ENCODE results near the gene RSPO1. TPM values are rescaled to one million over a fixed set of nuclear protein-coding genes. Genes with fewer than 3 reads are reported as not detected.

The RSPO1 gene
- total RNA-seq, 3 donors from 2014 or later: 0.12 to 1.7 (median 0.53) TPM

DNA sequence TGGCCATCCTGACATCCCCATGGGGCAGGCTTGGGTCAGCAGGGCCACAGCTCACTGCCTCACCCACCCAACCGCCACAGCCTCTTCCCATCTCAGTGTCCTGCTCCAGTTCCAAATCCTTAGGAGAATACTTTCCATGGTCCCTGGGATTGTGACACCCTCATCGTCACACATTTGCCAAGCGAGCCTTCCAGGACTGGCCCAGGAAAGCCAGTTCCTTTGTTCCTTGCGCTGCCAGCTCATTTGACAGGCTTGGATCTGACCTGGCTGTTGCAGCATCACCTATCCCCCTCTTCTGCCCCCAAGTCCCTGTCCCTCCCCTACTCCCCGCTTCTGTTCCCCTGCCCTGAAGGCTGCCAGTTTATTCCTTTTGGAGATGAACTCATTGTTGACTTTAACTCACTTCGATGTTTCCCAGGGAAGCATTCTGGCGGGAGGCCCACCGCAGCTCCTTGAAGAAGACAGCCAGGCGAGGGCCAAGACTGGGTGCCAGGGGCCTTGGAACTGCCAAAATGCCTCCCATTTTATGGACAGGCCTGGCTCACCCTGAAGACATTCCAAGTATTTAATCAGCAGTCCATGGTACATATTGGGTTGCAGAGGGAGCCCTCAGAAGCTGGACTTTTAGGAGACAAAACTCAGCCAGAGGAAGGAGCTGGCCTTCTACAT, 28.8 kb downstream of the RSPO1 start:
- Histone ChIP-seq H3K4me1 (ENCODE audit: low read depth) (no peaks in the 10 kb centered on the region), H3K36me3 (ENCODE audit: low read depth) (no peaks in the 10 kb centered on the region), H3K4me3 (no peak overlapping the region), H3K9me3 (no peaks in the 10 kb centered on the region)
- no peak for DNase-seq
- intact Hi-C loops (cut with DNase I, micrococcal nuclease): loop anchor here (5.0 to 10.0 kb wide), 2 partner anchors 76 to 79 kb away; no protein-coding TSS in a partner anchor
- no peak for ATAC-seq
- TF ChIP-seq, protein P1, sequence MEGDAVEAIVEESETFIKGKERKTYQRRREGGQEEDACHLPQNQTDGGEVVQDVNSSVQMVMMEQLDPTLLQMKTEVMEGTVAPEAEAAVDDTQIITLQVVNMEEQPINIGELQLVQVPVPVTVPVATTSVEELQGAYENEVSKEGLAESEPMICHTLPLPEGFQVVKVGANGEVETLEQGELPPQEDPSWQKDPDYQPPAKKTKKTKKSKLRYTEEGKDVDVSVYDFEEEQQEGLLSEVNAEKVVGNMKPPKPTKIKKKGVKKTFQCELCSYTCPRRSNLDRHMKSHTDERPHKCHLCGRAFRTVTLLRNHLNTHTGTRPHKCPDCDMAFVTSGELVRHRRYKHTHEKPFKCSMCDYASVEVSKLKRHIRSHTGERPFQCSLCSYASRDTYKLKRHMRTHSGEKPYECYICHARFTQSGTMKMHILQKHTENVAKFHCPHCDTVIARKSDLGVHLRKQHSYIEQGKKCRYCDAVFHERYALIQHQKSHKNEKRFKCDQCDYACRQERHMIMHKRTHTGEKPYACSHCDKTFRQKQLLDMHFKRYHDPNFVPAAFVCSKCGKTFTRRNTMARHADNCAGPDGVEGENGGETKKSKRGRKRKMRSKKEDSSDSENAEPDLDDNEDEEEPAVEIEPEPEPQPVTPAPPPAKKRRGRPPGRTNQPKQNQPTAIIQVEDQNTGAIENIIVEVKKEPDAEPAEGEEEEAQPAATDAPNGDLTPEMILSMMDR (IDR thresholded peaks at IDR 0.05): no peak

DNA sequence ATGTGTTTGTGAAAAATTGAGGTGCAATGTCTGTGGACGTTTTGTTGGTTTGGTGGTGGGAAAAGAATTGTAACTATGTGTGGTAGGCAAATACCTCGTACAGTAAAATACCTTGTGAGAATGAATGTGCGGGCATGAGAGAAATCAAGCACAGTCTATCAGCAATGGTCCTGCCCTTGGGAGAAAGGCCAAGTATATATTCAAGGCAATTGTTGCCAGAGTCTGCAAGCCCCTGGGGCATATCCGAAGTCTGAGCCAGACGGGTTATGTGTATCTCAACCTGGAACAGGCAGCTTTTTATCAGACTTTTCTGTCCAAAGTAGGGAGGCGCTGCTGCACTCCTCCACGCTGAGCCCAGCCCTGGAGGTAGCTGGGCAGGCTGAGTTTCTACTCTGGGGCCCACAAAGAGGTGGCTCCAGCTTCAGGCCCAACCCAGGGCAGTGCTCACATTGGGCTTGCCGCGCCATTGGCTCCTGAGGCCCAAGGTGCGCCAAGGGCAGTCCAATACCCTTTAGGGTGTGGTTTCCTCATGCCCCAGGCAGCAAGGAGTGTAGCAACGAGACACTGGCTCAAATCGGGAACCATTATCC, 29.5 kb downstream of the RSPO1 start:
- intact Hi-C loops (cut with DNase I, micrococcal nuclease): loop anchor here (5.0 to 10.0 kb wide), 2 partner anchors 77 to 80 kb away; no protein-coding TSS in a partner anchor
- no peak for DNase-seq
- TF ChIP-seq, protein P1 (IDR thresholded peaks at IDR 0.05): no peak
- Histone ChIP-seq H3K36me3 (ENCODE audit: low read depth) (no peaks in the 10 kb centered on the region), H3K9me3 (no peaks in the 10 kb centered on the region), H3K4me1 (ENCODE audit: low read depth) (no peaks in the 10 kb centered on the region), H3K4me3 (no peak overlapping the region)
- ATAC-seq: no peak

DNA sequence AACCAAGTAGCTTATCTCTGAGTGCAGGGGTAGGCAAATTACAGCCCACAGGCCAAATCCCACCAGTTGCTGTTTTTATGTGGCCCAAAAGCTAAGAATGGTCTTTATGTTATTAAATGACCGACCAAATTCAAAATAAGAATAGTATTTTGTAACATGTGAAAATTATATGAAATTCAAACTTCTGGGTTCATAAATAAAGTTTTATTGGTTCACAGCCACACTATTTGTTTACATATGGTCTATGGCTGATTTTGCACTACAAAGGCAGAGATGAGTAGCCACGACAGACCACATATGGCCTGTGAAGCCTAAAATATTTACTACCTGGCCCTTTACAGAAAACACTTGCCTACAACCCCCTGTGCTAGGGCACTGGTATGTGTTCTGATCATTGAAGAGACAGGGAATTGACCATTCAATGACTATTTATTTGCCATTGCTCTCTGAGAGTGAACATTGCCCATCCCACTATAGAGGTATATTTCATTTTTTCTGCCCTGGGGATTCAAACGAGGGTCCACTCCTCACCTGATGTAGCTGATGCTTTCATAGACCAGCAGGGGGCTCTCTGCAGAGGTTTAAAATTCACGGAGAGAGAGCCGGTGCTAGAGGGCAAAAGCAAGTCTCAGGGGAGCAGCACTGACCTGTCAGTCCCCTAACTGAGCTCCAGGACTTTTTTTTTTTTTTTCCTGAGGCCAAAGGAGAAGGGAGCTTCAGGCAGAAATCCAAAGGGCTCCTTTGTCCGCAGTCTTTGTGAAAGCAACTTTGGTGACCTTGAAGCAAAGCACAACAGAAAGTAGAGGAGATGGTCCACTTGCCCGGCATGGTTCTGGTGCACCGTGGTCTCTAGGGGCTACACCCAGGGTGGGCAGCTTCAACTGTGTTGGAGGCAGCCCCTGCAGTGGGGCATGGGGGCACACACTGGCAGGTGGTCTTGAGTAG, 31.7 kb downstream of the RSPO1 start:
- intact Hi-C loops (cut with DNase I, micrococcal nuclease): loop anchor here in 1 of 2 donors (10.0 kb wide), 1 partner anchor 82 kb away; no protein-coding TSS in a partner anchor
- DNase-seq (peak in 1 of 3 donors; percentile 48), ATAC-seq (peak; percentile 56)
- no peaks in the 10 kb centered on the region for H3K4me1 ChIP-seq (ENCODE audit: low read depth)
- TF ChIP-seq, protein P1 (IDR thresholded peaks at IDR 0.05): peak; percentile 48
- H3K9me3 ChIP-seq: no peaks in the 10 kb centered on the region
- no peak overlapping the region for H3K4me3 ChIP-seq
- H3K36me3 ChIP-seq (ENCODE audit: low read depth): no peaks in the 10 kb centered on the region

DNA sequence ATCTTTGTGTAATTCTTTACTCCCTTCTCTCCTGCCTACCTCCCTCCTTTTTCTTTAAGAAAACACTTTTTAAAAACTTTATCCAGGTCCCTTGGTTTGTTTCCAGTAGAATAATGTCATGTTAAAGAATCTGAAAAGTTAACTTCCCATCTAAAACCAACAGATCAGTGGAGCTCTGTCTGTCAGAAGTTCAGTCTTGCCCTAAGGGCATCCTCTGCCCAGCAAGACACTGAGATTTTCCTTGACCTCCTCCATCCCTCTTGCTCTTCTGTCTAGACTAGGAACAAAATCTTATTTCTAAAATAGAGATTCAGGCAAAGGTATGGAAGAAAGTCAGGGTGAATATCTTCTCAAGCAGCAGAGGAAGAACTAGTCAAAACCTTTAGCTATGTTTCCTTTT, 33.3 kb downstream of the RSPO1 start:
- no peaks in the 10 kb centered on the region for H3K36me3 ChIP-seq (ENCODE audit: low read depth)
- TF ChIP-seq, protein P1 (IDR thresholded peaks at IDR 0.05): no peak
- H3K4me3 ChIP-seq: no peak overlapping the region
- intact Hi-C loops (cut with DNase I, micrococcal nuclease): loop anchor here in 1 of 2 donors (10.0 kb wide), 1 partner anchor 83 kb away; no protein-coding TSS in a partner anchor
- no peaks in the 10 kb centered on the region for H3K9me3 ChIP-seq
- DNase-seq: no peak
- ATAC-seq: no peak
- no peaks in the 10 kb centered on the region for H3K4me1 ChIP-seq (ENCODE audit: low read depth)

DNA sequence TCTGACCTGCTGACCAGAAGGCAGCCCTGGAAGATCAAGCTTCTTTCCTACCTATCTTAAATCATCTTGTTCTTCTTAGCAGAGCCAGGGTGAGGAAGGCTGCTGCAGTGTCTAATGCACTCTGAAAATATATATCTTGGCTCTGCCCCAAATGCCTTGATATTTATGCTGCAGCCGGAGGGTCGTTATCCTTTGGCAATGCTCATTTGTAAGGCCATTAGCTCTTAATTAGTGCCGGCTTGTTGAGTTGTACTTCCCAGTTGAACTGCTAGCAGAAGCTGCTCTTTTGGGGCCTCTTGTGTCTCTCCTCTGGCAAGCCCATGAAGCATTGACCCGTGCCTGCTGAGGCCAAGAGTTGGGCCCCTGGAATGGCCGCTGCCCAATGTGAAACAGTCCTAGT, 34.8 kb downstream of the RSPO1 start:
- intact Hi-C loops (cut with DNase I, micrococcal nuclease): loop anchor here in 1 of 2 donors (10.0 kb wide), 1 partner anchor 85 kb away; no protein-coding TSS in a partner anchor
- H3K4me1 ChIP-seq (ENCODE audit: low read depth): peaks cover 6% of the 10 kb centered on the region
- DNase-seq: no peak
- H3K4me3 ChIP-seq: no peak overlapping the region
- no peaks in the 10 kb centered on the region for H3K9me3 ChIP-seq
- no peaks in the 10 kb centered on the region for H3K36me3 ChIP-seq (ENCODE audit: low read depth)
- ATAC-seq: no peak
- TF ChIP-seq, protein P1 (IDR thresholded peaks at IDR 0.05): no peak

Measured in mucosa of descending colon (tissue), 3 donors.